GM21786 (cell line): ENCODE measurements around the gene FAM90A1.
"Not testable (repeated sequence)": the region's sequence is repeated elsewhere in the genome, so short reads cannot be mapped to it uniquely, and the experiment has no call there.

Experiments
- ATAC-seq: cut with Tn5 transposase; IDR thresholded peaks from one replicate; pipeline ENCODE4 v1.9.1; 2021; ENCODE audit not compliant: unreplicated experiment

FAM90A1 gene

DNA sequence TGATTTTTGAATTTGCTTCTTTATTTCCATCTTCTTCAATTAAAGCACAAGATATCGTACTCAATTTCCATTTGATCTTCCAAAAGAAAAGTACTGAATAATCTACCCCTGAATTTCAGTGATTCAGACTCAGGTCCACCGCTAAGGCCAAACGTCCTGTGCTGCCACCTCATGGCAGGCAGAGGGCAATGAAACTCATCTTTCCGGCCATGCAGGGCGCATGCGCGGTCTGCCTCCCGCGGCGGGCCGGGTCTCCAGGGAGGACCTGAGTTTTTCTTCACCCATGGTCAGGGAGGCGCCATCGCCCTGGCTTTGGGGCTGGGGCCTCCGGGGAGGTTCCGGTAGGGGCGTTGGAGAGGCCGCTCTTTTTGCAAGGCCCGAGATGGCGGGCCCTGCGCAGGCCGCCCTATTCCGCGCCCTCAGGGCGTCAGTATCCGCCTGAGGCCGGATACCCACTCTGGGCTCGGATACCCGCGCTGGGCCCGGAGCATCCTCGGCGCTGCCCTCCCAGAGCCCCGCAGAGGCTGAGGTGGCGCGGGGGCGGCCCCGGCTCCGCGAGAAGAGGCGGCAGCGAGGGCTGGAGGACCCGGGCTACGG lies 47.3 kb downstream of the FAM90A1 start:
- ATAC-seq = not testable (repeated sequence)

DNA sequence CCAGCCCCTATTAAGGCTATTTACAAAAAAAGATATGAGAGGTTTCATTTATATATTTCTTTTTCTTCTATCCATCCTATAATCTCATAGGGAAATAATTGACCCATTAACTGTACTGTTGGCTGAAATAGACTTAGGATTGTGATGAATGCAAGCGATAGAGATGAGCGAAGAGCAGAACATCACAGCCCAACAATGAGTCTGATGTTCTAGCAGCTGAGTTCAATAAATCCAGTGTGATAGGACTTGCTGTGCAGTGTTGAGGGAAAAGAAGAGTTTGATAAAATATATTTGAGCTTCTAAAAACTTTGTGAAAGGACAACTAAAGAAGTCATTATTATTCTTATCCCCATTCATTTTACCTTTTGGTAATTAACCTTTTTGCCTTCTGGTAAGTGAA lies 54.5 kb downstream of the FAM90A1 start:
- not testable (repeated sequence) for ATAC-seq
